ENCODE measurements around the gene SEC22B. TPM values are rescaled to one million over a fixed set of nuclear protein-coding genes. Genes with fewer than 3 reads are reported as not detected.
"Not testable (repeated sequence)": the region's sequence is repeated elsewhere in the genome, so short reads cannot be mapped to it uniquely, and the experiment has no call there.

Gene SEC22B
- total RNA-seq, 1 experiment from 2014 or later, result 17.8 TPM

DNA sequence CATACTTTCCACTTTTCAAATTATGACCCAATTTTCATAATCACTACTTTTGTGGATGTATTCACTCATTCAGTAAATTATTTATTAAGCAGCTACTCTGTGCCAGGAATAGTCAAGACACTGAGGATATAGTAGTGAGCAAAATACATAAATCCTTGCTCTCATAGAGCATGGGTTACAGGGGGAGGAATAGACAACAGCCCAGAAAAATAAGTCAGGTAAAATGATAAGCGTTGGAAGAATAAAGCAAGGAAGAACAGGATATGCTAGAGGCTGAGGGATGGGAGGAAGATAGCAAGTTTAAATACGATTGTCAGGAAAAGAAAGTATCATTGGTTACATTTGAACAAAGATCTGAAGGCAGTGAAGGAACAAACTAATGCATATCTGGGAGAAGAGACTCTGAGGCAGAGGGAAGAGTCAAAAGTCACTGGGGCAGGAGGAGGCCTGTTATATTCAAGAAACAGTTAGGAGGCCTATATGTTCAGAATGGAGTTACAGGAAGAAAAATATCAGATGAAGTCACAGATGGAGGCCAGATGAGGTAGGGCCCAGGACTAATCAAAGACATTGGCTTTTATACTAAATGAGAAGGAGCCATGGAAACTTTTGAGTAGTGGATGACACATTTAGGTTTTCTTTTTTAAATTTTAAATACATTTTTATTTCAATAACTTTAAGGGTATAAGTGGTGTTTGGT is 42.9 kb downstream of the SEC22B start:
- H3K36me3 ChIP-seq (replicated peaks; ENCODE audit: control insufficient read depth, insufficient read depth, low read length), result no peaks in the 10 kb centered on the region
- DNase-seq, result no peak
- H3K27me3 ChIP-seq (ENCODE audit: control insufficient read depth, insufficient read depth, low read length), result peaks cover 6% of the 10 kb centered on the region
- no peak overlapping the region for H3K4me3 ChIP-seq (ENCODE audit: insufficient read depth, low read depth, low read length)

DNA sequence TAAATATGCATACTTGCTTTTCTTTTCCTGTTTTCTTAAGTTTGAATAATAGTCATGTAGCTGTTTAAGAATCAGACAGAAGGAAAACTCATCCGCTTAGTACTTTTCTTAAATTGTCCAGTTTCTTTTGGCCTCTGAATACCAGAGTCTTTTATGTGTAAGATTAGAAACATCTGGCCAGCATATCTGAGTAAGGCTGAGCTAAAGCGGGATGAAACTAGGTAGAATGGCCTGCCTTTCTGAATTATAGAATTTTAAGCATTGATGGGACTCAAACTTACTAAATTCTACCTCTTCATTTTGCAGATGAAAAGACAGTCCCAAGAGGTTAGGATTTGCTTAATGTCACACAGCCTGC is 43.9 kb downstream of the SEC22B start:
- not testable (repeated sequence) for DNase-seq; H3K27me3 ChIP-seq (ENCODE audit: control insufficient read depth, insufficient read depth, low read length)

DNA sequence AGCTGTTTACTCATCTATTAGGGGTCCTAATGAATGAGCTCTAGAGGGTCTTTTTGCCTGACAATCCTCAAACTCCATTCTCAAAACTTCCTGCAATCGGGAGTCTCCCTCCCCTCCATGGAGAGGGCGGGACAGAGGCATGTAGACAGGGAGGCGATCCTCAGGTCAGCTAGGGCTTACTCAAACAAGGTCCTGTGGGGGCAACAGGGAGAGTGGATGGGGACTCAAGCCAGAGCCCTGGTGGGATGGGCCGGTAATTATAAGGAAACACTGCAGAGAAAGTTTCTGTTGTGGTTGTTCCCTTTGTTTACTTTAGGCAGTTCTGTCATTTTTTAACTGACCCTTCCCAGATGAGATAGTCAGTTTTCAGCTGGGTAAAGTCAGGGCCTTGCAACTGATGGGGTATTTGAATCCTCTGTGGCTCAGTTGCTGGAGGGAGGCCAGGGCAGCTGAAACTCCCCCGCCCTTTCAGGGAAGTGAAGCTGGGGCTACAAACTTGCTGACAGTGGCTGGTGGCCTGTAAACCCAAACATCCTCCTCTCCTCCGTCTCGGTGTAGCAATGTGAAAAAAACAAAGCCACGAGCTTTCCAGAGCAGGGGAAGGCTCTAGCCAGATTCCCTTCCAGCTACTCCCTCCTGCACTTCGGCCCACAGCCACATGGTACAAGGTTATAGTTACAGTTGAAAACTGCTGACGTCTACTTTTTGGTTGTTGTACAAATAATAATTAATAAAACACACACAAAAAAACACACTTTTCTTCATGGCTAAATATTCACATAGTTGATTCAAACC is 44.5 kb downstream of the SEC22B start:
- H3K4me3 ChIP-seq (ENCODE audit: insufficient read depth, low read depth, low read length); H3K36me3 ChIP-seq (replicated peaks; ENCODE audit: control insufficient read depth, insufficient read depth, low read length); DNase-seq; H3K27me3 ChIP-seq (ENCODE audit: control insufficient read depth, insufficient read depth, low read length): not testable (repeated sequence)

More for the DNA sequence above, 43.9 kb downstream of the SEC22B start:
- H3K4me3 ChIP-seq (ENCODE audit: insufficient read depth, low read depth, low read length); H3K36me3 ChIP-seq (replicated peaks; ENCODE audit: control insufficient read depth, insufficient read depth, low read length): not testable (repeated sequence)

DNA sequence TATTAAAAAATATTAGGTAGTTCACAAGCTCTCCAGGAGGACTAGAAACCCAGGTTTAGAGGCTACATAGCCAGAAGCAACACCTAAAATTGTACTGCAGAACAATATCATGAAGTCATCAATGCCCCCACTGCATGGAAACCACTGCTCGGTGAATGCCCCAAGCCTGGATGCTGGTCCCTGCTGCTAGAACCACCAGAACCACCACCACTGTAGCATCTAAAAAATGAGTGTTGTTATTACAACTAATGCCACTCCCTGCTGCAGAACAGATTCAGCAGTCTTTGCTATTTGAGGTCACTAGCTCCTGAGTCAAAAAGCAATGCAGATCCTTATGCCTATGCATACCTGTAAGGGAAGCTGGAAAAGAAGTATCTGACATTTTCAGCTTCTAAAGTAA is 48.4 kb downstream of the SEC22B start:
- H3K36me3 ChIP-seq (replicated peaks; ENCODE audit: control insufficient read depth, insufficient read depth, low read length); H3K4me3 ChIP-seq (ENCODE audit: insufficient read depth, low read depth, low read length); H3K27me3 ChIP-seq (ENCODE audit: control insufficient read depth, insufficient read depth, low read length); DNase-seq: not testable (repeated sequence)

DNA sequence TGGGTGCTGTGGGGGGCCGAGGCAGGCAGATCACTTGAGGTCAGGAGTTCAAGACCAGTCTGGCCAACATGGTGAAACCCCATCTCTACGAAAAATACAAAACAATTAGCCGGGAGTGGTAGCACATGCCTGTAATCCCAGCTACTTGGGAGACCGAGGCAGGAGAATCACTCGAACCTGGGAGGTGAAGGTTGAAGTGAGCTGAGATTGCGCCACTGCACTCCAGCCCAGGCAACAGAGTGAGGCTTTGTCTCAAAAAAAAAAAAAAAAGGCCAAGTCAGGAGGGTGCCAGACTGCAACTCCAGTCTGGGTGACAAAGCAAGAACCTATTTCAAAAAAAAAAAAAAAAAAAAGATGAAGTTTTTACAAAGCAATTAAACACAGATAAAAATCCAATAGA is 50.1 kb downstream of the SEC22B start:
- H3K27me3 ChIP-seq (ENCODE audit: control insufficient read depth, insufficient read depth, low read length); H3K36me3 ChIP-seq (replicated peaks; ENCODE audit: control insufficient read depth, insufficient read depth, low read length); H3K4me3 ChIP-seq (ENCODE audit: insufficient read depth, low read depth, low read length); DNase-seq: not testable (repeated sequence)

DNA sequence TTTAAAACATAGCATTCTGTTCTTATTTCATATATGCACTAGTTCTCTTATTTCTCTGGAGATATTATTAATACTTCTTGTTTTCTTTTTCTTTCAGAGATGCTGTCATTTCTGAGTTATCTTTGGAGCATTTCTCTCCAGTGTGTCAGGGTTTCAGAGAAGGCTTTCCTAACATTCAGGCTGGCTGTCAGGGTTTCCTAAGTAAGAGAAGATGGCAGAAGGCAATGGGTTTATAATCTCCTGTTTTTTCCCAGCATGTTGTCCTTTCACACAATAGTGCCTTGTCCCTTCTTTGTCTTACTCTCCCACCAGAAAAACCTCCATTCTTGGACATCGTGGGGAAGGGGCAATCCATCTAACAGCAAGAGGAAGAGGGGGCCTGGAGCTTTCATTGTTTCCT is 51.7 kb downstream of the SEC22B start:
- H3K4me3 ChIP-seq (ENCODE audit: insufficient read depth, low read depth, low read length); DNase-seq; H3K36me3 ChIP-seq (replicated peaks; ENCODE audit: control insufficient read depth, insufficient read depth, low read length); H3K27me3 ChIP-seq (ENCODE audit: control insufficient read depth, insufficient read depth, low read length): not testable (repeated sequence)

DNA sequence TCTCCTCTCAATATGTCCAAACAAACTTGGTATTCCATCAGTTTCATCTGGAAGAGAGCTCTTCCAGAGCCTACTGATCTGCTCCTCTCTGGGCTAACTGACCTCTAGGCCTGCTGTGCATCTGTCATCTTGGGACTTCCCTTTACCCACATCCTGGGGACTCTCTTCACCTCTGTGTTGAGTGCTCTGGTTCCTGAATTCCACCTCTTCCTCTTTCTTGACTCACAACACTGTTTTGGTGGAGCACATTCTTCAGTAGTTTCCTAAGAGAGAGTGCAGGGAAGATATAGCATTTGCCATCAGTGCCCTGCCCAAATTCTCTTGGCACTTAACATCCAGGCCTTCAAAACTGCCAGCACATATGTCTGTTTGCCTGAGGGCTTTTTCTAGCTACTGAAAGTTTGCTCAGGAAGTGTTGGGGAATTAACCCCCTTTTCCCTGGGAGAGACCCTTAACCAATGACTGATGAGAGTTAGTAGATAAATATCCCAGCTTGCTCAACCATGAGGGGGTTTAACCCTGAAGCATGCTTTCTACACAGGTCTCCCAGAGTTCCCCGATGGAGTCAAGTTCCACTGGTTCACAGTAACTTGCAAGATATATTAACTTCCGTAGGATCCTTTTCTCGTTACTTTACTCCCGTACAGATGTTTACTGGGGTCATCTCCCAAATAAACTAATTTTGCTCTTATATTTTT is 52.4 kb downstream of the SEC22B start:
- not testable (repeated sequence) for H3K36me3 ChIP-seq (replicated peaks; ENCODE audit: control insufficient read depth, insufficient read depth, low read length); H3K27me3 ChIP-seq (ENCODE audit: control insufficient read depth, insufficient read depth, low read length); H3K4me3 ChIP-seq (ENCODE audit: insufficient read depth, low read depth, low read length); DNase-seq

DNA sequence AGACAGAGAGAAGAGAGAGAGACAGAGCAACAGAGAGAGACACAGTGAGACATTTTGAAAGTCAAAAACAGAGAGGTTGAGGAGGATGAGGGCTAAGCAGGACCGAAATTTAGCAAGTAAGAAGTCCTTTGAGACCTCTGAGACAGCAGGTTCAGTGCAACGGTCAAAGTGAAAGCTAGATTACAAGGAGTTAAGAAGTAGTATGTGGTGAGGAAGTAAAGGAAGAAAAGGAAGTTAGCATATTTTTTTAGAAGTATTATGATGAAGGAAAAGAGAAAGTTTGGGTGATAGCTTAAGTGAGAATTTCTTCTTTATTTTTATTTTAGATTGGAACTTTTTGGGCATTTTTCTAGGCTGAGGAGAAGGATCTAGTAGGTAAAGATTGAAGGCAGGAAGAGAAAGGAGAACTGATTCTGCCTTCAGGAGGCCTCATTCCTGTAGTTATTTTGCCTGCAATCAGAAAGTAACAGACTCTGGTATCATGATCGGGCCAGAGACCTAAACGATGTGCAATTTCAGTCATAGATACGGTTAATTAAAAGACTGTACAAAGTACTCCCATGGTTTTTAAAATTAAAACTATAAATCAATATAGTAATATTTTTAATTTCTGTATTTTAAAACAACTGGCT is 53.9 kb downstream of the SEC22B start:
- H3K36me3 ChIP-seq (replicated peaks; ENCODE audit: control insufficient read depth, insufficient read depth, low read length); H3K4me3 ChIP-seq (ENCODE audit: insufficient read depth, low read depth, low read length); H3K27me3 ChIP-seq (ENCODE audit: control insufficient read depth, insufficient read depth, low read length); DNase-seq: not testable (repeated sequence)

DNA sequence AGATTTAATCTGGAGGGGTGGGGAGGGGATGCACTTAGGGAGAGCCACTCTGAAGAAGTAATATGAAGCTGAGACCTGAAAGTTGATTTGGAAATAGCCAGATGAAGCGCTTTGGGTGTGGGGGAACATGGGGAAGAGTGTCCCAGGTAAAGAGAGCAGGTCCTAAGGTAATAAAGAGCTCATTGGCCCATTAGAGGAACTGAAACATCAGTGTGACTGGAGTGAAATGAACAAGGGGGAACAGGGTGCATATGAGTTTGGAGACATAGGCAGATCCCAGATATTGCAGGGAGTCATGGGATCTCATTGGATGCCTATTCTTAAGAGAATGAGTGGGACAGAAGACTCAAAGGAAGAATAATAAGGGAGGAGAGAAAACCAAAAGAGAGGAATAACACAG is 54.5 kb downstream of the SEC22B start:
- H3K27me3 ChIP-seq (ENCODE audit: control insufficient read depth, insufficient read depth, low read length); DNase-seq; H3K4me3 ChIP-seq (ENCODE audit: insufficient read depth, low read depth, low read length); H3K36me3 ChIP-seq (replicated peaks; ENCODE audit: control insufficient read depth, insufficient read depth, low read length): not testable (repeated sequence)

DNA sequence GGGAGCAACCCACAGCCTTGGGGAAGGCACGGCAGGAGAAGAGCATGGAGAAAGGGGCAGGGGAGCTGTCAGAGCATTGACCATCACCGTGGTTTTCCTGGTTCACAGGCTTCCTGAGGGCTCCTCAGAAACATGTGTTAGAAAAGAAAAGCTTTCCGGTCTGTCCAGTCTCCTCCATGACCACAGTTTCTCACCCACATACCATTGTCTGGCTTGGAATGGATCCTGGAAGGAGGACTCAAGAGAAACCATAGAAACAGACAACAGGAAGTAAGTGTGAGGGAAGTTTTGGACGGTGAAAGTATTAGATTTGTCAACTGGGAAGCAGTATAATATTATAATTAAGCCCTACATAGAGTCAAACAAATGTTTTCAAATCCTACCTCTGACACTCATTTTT is 55.8 kb downstream of the SEC22B start:
- not testable (repeated sequence) for H3K36me3 ChIP-seq (replicated peaks; ENCODE audit: control insufficient read depth, insufficient read depth, low read length); H3K4me3 ChIP-seq (ENCODE audit: insufficient read depth, low read depth, low read length); DNase-seq; H3K27me3 ChIP-seq (ENCODE audit: control insufficient read depth, insufficient read depth, low read length)

DNA sequence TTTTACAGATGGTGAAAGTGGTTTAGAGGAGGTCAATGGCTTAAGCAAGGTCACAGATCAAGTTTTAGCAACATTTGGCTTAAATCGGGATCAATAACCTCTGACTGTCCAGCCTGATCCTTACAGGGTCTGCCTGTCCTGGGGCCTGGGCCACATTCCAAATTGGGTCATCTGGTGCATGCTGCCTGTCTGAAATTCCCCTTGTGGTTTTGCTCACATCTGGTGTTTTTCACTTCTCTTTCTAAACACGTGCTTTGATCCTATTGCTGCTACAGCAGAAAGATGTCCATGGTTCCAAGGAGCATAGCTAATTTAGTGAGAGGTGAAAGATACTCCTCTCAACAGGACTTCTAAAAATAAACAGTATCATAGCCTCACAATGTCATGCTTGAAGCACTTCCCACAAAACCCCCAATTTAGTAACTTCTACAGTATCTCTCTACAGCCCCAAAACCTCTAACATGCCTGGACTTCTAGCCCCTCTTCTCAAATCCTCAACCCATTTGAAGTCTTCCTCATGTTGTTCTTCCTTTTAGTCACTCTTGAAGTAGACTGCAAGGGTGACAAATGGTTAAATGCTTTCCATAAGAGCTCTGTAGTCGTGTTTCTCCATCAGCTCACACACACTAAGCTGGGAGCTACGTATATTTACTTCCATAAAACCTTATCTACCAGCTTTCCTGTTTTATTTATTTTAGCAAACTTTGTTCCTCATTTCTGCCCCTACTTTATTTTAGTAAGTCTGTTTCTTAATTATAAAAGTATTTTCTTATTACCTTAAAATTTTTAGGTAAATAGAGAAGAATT is 58.7 kb downstream of the SEC22B start:
- H3K27me3 ChIP-seq (ENCODE audit: control insufficient read depth, insufficient read depth, low read length); H3K4me3 ChIP-seq (ENCODE audit: insufficient read depth, low read depth, low read length); H3K36me3 ChIP-seq (replicated peaks; ENCODE audit: control insufficient read depth, insufficient read depth, low read length); DNase-seq: not testable (repeated sequence)

DNA sequence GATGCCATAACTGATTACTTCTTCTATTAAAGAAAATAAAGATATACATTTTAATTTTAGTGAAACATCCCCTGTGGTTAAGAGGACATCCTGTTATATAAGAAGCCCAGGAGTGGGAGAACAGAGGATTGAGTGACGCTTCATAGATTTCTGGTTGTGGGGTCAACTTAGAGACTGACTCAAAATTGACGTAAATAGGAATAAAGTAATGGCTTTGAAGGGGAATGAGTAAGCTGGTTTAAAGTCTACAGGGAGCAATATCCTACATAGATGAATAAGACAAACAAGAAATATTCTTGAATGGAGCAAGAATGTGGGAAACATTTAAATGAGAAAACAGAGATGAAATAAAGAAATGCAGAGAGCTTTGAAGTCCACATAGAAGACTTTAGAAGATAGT is 60.2 kb downstream of the SEC22B start:
- DNase-seq; H3K4me3 ChIP-seq (ENCODE audit: insufficient read depth, low read depth, low read length); H3K27me3 ChIP-seq (ENCODE audit: control insufficient read depth, insufficient read depth, low read length); H3K36me3 ChIP-seq (replicated peaks; ENCODE audit: control insufficient read depth, insufficient read depth, low read length): not testable (repeated sequence)

DNA sequence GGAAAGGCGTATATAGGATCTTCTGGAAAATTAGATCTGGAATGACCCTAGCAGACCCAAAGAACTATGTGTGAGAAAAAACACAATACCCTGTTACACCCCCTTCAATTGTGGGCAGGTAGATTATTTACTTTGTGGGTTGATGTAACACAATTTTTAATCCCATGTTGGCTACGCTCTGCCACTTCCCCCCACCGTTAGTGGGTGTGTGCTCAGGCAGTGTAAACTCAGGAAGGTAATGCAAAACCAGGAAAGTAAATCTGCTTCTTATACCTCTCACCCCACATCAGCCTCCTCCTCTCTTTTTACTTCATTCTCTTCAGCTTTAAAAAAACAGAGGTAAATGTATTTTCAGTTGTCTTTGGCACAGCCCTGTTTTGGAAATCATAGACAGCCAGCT is 63.2 kb downstream of the SEC22B start:
- not testable (repeated sequence) for H3K36me3 ChIP-seq (replicated peaks; ENCODE audit: control insufficient read depth, insufficient read depth, low read length); H3K4me3 ChIP-seq (ENCODE audit: insufficient read depth, low read depth, low read length); DNase-seq; H3K27me3 ChIP-seq (ENCODE audit: control insufficient read depth, insufficient read depth, low read length)

DNA sequence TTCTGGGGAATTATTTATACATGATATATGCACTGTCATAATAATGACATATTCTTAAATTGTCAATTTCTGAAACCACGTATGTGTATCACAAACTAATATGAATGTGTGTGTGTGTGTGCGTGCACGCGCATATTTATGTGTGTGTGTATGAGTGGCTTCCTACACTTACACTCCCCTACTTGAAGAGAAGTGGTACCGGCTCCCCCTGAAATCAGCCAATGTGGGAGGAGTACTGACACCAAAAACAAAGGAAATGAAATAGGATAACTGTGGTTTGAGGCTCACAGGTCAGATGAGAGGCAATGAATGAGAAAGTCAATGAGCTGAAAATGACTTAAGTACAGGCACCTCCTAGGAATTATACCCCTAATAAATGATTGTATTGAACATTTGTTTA is 64.1 kb downstream of the SEC22B start:
- DNase-seq; H3K27me3 ChIP-seq (ENCODE audit: control insufficient read depth, insufficient read depth, low read length); H3K4me3 ChIP-seq (ENCODE audit: insufficient read depth, low read depth, low read length); H3K36me3 ChIP-seq (replicated peaks; ENCODE audit: control insufficient read depth, insufficient read depth, low read length): not testable (repeated sequence)

All from H7 (cell line).